ENCODE measurements around the gene HES1.

GRCh38 chr3:194135516-194135805 is 487 bp upstream of the HES1 start:
- TF ChIP-seq, protein P1, sequence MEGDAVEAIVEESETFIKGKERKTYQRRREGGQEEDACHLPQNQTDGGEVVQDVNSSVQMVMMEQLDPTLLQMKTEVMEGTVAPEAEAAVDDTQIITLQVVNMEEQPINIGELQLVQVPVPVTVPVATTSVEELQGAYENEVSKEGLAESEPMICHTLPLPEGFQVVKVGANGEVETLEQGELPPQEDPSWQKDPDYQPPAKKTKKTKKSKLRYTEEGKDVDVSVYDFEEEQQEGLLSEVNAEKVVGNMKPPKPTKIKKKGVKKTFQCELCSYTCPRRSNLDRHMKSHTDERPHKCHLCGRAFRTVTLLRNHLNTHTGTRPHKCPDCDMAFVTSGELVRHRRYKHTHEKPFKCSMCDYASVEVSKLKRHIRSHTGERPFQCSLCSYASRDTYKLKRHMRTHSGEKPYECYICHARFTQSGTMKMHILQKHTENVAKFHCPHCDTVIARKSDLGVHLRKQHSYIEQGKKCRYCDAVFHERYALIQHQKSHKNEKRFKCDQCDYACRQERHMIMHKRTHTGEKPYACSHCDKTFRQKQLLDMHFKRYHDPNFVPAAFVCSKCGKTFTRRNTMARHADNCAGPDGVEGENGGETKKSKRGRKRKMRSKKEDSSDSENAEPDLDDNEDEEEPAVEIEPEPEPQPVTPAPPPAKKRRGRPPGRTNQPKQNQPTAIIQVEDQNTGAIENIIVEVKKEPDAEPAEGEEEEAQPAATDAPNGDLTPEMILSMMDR (conservative IDR thresholded peaks at IDR 0.05; ENCODE audit: low read depth in 2 of 2), result no peak
- no peak for TF ChIP-seq POLR2AphosphoS5 (IDR thresholded peaks at IDR 0.05; ENCODE audit: low read depth)
- no peak for TF ChIP-seq STAT1 (IDR thresholded peaks at IDR 0.05; ENCODE audit: unreplicated experiment)
- TF ChIP-seq, protein P2, sequence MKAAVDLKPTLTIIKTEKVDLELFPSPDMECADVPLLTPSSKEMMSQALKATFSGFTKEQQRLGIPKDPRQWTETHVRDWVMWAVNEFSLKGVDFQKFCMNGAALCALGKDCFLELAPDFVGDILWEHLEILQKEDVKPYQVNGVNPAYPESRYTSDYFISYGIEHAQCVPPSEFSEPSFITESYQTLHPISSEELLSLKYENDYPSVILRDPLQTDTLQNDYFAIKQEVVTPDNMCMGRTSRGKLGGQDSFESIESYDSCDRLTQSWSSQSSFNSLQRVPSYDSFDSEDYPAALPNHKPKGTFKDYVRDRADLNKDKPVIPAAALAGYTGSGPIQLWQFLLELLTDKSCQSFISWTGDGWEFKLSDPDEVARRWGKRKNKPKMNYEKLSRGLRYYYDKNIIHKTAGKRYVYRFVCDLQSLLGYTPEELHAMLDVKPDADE (IDR thresholded peaks at IDR 0.05), result no peak
